ENCODE results near the gene H2AZ1. TPM values are rescaled to one million over a fixed set of nuclear protein-coding genes. Genes with fewer than 3 reads are reported as not detected.

The H2AZ1 gene
- total and polyA plus RNA-seq, 9 of the 15 experiments (the other 6 are each of a cell fraction or from before 2014, with no cell fraction given), result 605 to 4,380 (median 768) TPM

DNA sequence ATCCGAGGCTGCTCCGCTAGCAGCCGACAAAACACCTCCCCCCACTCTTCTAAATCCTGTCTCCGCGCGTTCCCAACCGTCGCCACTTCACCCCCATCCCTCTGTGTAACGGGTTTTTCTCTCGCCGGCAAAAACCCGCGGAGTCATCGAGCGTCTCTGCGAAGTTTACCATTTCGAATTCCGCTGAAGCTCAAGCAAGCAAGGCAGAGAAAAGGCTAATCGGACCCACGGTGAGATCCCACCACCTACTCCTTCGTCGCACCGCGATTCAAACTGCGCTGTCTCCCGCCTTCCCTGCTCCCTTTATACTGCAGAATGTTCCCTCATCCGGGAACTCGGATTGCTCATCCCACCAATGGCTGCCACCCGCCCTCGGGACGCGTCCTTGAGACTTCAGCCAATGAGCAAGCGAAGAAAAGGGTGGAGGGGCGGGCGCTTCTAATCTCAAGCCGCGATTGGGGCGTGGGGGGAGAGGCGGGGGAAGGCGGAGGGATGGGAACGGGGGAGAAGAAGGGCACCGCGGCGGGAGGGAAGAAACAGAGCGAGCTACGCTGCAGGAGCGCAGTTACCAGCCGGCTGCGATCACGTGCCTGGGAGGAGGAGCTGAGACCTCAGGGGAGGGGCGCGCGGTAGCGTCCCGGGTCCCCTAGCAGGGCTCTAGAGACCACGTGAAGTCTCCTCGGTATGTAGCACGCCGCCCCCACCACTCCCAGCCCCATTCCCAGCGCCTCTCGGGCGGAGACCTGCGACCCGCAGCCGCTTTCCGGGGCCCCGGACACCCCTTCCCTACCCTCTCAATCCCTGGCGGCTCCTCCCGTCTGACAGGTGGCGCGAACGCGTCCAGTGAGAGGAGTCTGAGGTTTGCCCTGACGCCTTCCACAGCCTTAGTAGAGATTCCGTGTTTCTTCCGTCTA is at the start of gene H2AZ1 (continued):
- TF ChIP-seq, protein P1, sequence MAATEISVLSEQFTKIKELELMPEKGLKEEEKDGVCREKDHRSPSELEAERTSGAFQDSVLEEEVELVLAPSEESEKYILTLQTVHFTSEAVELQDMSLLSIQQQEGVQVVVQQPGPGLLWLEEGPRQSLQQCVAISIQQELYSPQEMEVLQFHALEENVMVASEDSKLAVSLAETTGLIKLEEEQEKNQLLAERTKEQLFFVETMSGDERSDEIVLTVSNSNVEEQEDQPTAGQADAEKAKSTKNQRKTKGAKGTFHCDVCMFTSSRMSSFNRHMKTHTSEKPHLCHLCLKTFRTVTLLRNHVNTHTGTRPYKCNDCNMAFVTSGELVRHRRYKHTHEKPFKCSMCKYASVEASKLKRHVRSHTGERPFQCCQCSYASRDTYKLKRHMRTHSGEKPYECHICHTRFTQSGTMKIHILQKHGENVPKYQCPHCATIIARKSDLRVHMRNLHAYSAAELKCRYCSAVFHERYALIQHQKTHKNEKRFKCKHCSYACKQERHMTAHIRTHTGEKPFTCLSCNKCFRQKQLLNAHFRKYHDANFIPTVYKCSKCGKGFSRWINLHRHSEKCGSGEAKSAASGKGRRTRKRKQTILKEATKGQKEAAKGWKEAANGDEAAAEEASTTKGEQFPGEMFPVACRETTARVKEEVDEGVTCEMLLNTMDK (IDR thresholded peaks at IDR 0.05; ENCODE audit: borderline replicate concordance, insufficient read depth, low read depth, low read length, poor library complexity, severe bottlenecking), result no peak
- TF ChIP-seq PHB (CRISPR knock-in tag; IDR thresholded peaks at IDR 0.05), result 0 out of 2 replicates have a peak, but pooled peaks have one; percentile 77
- no peak for TF ChIP-seq HCFC1 (IDR thresholded peaks at IDR 0.05; ENCODE audit: low read depth, low read length)
- TF ChIP-seq MCM3 (IDR thresholded peaks at IDR 0.05), result no peak
- TF ChIP-seq, protein P2, sequence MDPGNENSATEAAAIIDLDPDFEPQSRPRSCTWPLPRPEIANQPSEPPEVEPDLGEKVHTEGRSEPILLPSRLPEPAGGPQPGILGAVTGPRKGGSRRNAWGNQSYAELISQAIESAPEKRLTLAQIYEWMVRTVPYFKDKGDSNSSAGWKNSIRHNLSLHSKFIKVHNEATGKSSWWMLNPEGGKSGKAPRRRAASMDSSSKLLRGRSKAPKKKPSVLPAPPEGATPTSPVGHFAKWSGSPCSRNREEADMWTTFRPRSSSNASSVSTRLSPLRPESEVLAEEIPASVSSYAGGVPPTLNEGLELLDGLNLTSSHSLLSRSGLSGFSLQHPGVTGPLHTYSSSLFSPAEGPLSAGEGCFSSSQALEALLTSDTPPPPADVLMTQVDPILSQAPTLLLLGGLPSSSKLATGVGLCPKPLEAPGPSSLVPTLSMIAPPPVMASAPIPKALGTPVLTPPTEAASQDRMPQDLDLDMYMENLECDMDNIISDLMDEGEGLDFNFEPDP (CRISPR knock-in tag; IDR thresholded peaks at IDR 0.05), result no peak
- TF ChIP-seq NCOA2 (IDR thresholded peaks at IDR 0.05; ENCODE audit: partially characterized antibody in 2 of 2), result no peak
- peak; percentile 93 for TF ChIP-seq PHF8 (IDR thresholded peaks at IDR 0.05; ENCODE audit: borderline replicate concordance, low read length)
- 0 out of 2 replicates have a peak, but pooled peaks have one; percentile 39 for TF ChIP-seq NR2C2 (CRISPR knock-in tag; IDR thresholded peaks at IDR 0.05)
- peak; percentile 26; the same call in 1 of the 2 replicates for TF ChIP-seq NR2C2 (tag; IDR thresholded peaks at IDR 0.05)
- TF ChIP-seq, protein P3, sequence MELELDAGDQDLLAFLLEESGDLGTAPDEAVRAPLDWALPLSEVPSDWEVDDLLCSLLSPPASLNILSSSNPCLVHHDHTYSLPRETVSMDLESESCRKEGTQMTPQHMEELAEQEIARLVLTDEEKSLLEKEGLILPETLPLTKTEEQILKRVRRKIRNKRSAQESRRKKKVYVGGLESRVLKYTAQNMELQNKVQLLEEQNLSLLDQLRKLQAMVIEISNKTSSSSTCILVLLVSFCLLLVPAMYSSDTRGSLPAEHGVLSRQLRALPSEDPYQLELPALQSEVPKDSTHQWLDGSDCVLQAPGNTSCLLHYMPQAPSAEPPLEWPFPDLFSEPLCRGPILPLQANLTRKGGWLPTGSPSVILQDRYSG (tag; conservative IDR thresholded peaks at IDR 0.05; ENCODE audit: low read depth), result no peak
- TF ChIP-seq, protein P4, sequence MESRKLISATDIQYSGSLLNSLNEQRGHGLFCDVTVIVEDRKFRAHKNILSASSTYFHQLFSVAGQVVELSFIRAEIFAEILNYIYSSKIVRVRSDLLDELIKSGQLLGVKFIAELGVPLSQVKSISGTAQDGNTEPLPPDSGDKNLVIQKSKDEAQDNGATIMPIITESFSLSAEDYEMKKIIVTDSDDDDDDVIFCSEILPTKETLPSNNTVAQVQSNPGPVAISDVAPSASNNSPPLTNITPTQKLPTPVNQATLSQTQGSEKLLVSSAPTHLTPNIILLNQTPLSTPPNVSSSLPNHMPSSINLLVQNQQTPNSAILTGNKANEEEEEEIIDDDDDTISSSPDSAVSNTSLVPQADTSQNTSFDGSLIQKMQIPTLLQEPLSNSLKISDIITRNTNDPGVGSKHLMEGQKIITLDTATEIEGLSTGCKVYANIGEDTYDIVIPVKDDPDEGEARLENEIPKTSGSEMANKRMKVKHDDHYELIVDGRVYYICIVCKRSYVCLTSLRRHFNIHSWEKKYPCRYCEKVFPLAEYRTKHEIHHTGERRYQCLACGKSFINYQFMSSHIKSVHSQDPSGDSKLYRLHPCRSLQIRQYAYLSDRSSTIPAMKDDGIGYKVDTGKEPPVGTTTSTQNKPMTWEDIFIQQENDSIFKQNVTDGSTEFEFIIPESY (CRISPR knock-in tag; IDR thresholded peaks at IDR 0.05), result no peak
- TF ChIP-seq ZSCAN29 (IDR thresholded peaks at IDR 0.05), result 0 out of 2 replicates have a peak, but pooled peaks have one; percentile 40
- TF ChIP-seq CBX3 (IDR thresholded peaks at IDR 0.05; ENCODE audit: borderline replicate concordance in 1 of 2, low read length in 2 of 2), result peak in 1 of 2 experiments; percentile 58; a peak in 1 of 3 replicates
- TF ChIP-seq, protein P5, sequence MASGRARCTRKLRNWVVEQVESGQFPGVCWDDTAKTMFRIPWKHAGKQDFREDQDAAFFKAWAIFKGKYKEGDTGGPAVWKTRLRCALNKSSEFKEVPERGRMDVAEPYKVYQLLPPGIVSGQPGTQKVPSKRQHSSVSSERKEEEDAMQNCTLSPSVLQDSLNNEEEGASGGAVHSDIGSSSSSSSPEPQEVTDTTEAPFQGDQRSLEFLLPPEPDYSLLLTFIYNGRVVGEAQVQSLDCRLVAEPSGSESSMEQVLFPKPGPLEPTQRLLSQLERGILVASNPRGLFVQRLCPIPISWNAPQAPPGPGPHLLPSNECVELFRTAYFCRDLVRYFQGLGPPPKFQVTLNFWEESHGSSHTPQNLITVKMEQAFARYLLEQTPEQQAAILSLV (tag; IDR thresholded peaks at IDR 0.05), result no peak
- 0 out of 2 replicates have a peak, but pooled peaks have one; percentile 39 for TF ChIP-seq TEAD4 (IDR thresholded peaks at IDR 0.05; ENCODE audit: low read length)
- TF ChIP-seq TEAD4 (CRISPR knock-in tag; IDR thresholded peaks at IDR 0.05; ENCODE audit: borderline replicate concordance), result no peak
- TF ChIP-seq ZNF699 (CRISPR knock-in tag; IDR thresholded peaks at IDR 0.05; ENCODE audit: insufficient replicate concordance), result no peak
- peak; percentile 46 to 59 for TF ChIP-seq NRF1 (conservative IDR thresholded peaks at IDR 0.05 in 1 of 2, IDR thresholded peaks at IDR 0.05 in 1 of 2)
- no peak for TF ChIP-seq ZBTB8A (IDR thresholded peaks at IDR 0.05; ENCODE audit: partially characterized antibody)

Data from K562 (cell line).